ENCODE measurements around the gene C4orf33.

DNA sequence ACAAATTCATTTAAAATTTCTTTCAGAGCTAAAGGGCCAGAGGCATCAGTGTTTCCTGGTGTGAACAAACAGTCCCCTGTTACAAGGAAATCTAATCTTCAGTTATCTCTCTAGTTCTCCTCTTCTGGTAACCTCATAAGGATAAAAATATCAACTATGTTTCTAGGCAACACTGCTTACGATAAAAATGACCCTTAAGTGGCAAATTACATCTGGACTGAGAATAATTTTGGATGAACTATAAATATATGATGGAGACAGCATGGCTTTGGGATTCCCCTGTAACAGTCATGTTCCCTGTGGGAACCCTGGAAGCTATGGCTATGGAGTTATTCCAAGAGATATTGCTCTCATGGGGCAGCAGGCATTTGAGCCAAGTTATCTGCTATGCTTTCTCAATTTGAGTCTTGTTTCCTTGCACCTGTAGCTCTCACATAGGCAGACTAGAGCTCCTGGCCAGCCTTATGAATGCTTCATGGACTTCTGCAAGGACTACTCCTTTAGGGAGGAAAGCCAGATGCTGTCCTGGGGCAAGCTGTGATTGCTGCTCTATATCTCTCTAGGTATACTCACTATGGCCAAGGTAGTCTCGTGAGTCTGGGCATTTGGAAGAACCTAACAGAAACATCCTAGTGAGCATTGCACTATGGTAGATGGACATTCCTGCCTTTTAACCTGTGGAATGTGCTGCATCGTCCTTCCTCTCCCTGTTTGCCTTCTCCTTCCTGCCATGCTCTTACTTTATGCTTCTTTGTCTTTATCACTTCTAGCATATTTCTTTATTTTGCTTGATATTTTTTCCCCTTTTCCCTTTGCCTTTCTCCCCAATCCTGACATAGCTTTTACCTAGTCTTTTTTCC lies 14.2 kb downstream of the C4orf33 start:
- TF ChIP-seq CTCF (tag by site-specific recombination; IDR thresholded peaks at IDR 0.05) (no peak), ZNF23 (tag by site-specific recombination; IDR thresholded peaks at IDR 0.05; ENCODE audit: borderline replicate concordance) (no peak), ZFP37 (tag by site-specific recombination; IDR thresholded peaks at IDR 0.05) (no peak), IKZF3 (tag by site-specific recombination; IDR thresholded peaks at IDR 0.05) (no peak), KLF16 (tag by site-specific recombination; IDR thresholded peaks at IDR 0.05) (no peak), ZBTB21 (tag by site-specific recombination; IDR thresholded peaks at IDR 0.05) (no peak), ZNF274 (IDR thresholded peaks at IDR 0.05; ENCODE audit: low read length) (no peak), ZNF274 (tag by site-specific recombination; IDR thresholded peaks at IDR 0.05; ENCODE audit: borderline replicate concordance) (no peak), YY1 (tag by site-specific recombination; IDR thresholded peaks at IDR 0.05) (no peak), ATF2 (tag by site-specific recombination; IDR thresholded peaks at IDR 0.05; ENCODE audit: low read depth) (no peak), KLF9 (tag by site-specific recombination; IDR thresholded peaks at IDR 0.05; ENCODE audit: low read depth) (no peak), ZBTB8A (tag by site-specific recombination; IDR thresholded peaks at IDR 0.05) (no peak)
- TF ChIP-seq, protein P1, sequence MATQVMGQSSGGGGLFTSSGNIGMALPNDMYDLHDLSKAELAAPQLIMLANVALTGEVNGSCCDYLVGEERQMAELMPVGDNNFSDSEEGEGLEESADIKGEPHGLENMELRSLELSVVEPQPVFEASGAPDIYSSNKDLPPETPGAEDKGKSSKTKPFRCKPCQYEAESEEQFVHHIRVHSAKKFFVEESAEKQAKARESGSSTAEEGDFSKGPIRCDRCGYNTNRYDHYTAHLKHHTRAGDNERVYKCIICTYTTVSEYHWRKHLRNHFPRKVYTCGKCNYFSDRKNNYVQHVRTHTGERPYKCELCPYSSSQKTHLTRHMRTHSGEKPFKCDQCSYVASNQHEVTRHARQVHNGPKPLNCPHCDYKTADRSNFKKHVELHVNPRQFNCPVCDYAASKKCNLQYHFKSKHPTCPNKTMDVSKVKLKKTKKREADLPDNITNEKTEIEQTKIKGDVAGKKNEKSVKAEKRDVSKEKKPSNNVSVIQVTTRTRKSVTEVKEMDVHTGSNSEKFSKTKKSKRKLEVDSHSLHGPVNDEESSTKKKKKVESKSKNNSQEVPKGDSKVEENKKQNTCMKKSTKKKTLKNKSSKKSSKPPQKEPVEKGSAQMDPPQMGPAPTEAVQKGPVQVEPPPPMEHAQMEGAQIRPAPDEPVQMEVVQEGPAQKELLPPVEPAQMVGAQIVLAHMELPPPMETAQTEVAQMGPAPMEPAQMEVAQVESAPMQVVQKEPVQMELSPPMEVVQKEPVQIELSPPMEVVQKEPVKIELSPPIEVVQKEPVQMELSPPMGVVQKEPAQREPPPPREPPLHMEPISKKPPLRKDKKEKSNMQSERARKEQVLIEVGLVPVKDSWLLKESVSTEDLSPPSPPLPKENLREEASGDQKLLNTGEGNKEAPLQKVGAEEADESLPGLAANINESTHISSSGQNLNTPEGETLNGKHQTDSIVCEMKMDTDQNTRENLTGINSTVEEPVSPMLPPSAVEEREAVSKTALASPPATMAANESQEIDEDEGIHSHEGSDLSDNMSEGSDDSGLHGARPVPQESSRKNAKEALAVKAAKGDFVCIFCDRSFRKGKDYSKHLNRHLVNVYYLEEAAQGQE (tag by site-specific recombination; IDR thresholded peaks at IDR 0.05), result no peak
